HCT116 (cell line): Measurements from ENCODE around the gene RTF1.

Experiments
- EGR1 ChIP-seq: IDR thresholded peaks from 2 replicates; pipeline ENCODE4 v1.6.1; 2012; ENCODE audit warnings: low read depth
- EZH2 ChIP-seq: fragments of 200-600 bp; sonication (generic); IDR thresholded peaks from 2 replicates; pipeline ENCODE4 v1.6.1; 2017; ENCODE audit warnings: antibody characterized with exemption, mixed run types
- POLR2A ChIP-seq: IDR thresholded peaks from 2 replicates; pipeline ENCODE4 v1.7.0; 2011; ENCODE audit warnings: borderline replicate concordance; ENCODE audit not compliant: insufficient read depth, insufficient read length; ENCODE audit errors: extremely low read depth
- RAD21 ChIP-seq: IDR thresholded peaks from 2 replicates; pipeline ENCODE4 v1.6.1; 2012; ENCODE audit warnings: low read depth, mild to moderate bottlenecking
- SIN3A ChIP-seq: IDR thresholded peaks from 2 replicates; pipeline ENCODE4 v1.6.1; 2012; ENCODE audit warnings: low read depth
- SP1 ChIP-seq: IDR thresholded peaks from 2 replicates; pipeline ENCODE4 v1.6.1; 2012; ENCODE audit warnings: low read depth
- SRF ChIP-seq: IDR thresholded peaks from 2 replicates; pipeline ENCODE4 v1.6.1; 2012; ENCODE audit warnings: low read depth
- ZNF274 ChIP-seq: fragments of 200-500 bp; sonication (Bioruptor generic); IDR thresholded peaks from 2 replicates; pipeline ENCODE4 v1.6.1; 2014; ENCODE audit warnings: mild to moderate bottlenecking, low read depth, low read length, inconsistent platforms
- TF ChIP-seq, protein P1 (sequence below): IDR thresholded peaks from 2 replicates; pipeline ENCODE4 v1.6.1; 2012; ENCODE audit warnings: low read depth
- TF ChIP-seq, protein P2 (sequence below), 3 experiments: fragments of 200-600 bp in 1 of 3; sonication (generic) in 1 of 3; IDR thresholded peaks in 2 of 3; conservative IDR thresholded peaks in 1 of 3; 2 replicates each; pipeline ENCODE4 v1.5.1; 2012 to 2017; ENCODE audit warnings: low read depth in 2 of 3, low read length in 2 of 3, antibody characterized with exemption in 1 of 3, borderline replicate concordance in 1 of 3, control low read depth in 1 of 3, mild to moderate bottlenecking in 1 of 3, mixed read lengths in 1 of 3, mixed run types in 1 of 3, moderate library complexity in 1 of 3; ENCODE audit not compliant: insufficient read depth in 1 of 3
- TF ChIP-seq, protein P3 (sequence below): IDR thresholded peaks from 2 replicates; pipeline ENCODE4 v1.6.1; 2011; ENCODE audit warnings: mild to moderate bottlenecking, low read length, moderate library complexity; ENCODE audit not compliant: insufficient replicate concordance; ENCODE audit errors: extremely low read depth

DNA sequence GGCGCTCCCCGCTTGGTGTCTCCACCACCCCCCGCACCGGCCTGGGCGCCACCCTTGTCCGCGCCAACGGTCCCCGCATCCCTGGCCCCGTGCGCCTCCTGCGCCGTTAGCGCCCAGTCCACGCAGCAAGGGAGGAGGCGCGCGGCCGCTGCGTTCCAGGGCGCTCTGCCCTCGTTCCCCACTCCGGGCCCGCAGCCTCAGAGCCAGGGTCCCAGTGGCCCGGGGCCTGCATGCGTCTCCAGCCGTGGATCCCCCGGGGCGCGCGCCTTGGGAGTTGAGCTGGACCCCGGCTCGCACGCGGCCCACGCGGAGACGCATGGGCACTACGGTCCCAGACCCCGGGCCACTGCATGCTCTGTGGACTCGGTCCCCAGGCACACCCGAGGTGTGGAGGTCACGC is 69.4 kb downstream of the RTF1 start:
- TF ChIP-seq SIN3A = no peak
- TF ChIP-seq, protein P1, sequence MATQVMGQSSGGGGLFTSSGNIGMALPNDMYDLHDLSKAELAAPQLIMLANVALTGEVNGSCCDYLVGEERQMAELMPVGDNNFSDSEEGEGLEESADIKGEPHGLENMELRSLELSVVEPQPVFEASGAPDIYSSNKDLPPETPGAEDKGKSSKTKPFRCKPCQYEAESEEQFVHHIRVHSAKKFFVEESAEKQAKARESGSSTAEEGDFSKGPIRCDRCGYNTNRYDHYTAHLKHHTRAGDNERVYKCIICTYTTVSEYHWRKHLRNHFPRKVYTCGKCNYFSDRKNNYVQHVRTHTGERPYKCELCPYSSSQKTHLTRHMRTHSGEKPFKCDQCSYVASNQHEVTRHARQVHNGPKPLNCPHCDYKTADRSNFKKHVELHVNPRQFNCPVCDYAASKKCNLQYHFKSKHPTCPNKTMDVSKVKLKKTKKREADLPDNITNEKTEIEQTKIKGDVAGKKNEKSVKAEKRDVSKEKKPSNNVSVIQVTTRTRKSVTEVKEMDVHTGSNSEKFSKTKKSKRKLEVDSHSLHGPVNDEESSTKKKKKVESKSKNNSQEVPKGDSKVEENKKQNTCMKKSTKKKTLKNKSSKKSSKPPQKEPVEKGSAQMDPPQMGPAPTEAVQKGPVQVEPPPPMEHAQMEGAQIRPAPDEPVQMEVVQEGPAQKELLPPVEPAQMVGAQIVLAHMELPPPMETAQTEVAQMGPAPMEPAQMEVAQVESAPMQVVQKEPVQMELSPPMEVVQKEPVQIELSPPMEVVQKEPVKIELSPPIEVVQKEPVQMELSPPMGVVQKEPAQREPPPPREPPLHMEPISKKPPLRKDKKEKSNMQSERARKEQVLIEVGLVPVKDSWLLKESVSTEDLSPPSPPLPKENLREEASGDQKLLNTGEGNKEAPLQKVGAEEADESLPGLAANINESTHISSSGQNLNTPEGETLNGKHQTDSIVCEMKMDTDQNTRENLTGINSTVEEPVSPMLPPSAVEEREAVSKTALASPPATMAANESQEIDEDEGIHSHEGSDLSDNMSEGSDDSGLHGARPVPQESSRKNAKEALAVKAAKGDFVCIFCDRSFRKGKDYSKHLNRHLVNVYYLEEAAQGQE = no peak
- TF ChIP-seq, protein P2, sequence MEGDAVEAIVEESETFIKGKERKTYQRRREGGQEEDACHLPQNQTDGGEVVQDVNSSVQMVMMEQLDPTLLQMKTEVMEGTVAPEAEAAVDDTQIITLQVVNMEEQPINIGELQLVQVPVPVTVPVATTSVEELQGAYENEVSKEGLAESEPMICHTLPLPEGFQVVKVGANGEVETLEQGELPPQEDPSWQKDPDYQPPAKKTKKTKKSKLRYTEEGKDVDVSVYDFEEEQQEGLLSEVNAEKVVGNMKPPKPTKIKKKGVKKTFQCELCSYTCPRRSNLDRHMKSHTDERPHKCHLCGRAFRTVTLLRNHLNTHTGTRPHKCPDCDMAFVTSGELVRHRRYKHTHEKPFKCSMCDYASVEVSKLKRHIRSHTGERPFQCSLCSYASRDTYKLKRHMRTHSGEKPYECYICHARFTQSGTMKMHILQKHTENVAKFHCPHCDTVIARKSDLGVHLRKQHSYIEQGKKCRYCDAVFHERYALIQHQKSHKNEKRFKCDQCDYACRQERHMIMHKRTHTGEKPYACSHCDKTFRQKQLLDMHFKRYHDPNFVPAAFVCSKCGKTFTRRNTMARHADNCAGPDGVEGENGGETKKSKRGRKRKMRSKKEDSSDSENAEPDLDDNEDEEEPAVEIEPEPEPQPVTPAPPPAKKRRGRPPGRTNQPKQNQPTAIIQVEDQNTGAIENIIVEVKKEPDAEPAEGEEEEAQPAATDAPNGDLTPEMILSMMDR (IDR thresholded peaks at IDR 0.05 in 2 of 3, conservative IDR thresholded peaks at IDR 0.05 in 1 of 3; ENCODE audit: borderline replicate concordance in 1 of 3, insufficient read depth in 1 of 3, low read depth in 2 of 3, low read length in 2 of 3) = no peak
- TF ChIP-seq SRF = no peak
- TF ChIP-seq ZNF274 = no peak
- no peak for TF ChIP-seq EZH2
- no peak for TF ChIP-seq POLR2A
- TF ChIP-seq, protein P3, sequence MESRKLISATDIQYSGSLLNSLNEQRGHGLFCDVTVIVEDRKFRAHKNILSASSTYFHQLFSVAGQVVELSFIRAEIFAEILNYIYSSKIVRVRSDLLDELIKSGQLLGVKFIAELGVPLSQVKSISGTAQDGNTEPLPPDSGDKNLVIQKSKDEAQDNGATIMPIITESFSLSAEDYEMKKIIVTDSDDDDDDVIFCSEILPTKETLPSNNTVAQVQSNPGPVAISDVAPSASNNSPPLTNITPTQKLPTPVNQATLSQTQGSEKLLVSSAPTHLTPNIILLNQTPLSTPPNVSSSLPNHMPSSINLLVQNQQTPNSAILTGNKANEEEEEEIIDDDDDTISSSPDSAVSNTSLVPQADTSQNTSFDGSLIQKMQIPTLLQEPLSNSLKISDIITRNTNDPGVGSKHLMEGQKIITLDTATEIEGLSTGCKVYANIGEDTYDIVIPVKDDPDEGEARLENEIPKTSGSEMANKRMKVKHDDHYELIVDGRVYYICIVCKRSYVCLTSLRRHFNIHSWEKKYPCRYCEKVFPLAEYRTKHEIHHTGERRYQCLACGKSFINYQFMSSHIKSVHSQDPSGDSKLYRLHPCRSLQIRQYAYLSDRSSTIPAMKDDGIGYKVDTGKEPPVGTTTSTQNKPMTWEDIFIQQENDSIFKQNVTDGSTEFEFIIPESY = no peak
- TF ChIP-seq SP1 = no peak
- TF ChIP-seq EGR1 = no peak
- no peak for TF ChIP-seq RAD21
